OCI-LY3 (cell line): ENCODE data around the gene AASDH.

Source experiments
- EZH2phosphoT487 ChIP-seq: fragments of 200-600 bp; shearing (Covaris generic); IDR thresholded peaks from 2 replicates; pipeline ENCODE4 v1.6.1; 2018; ENCODE audit warnings: antibody characterized with exemption, mixed run types, low read depth
- TF ChIP-seq, protein P1 (sequence below): fragments of 200-600, 300-600 bp; sonication (generic); IDR thresholded peaks from 2 replicates; pipeline ENCODE4 v1.5.1; 2014; ENCODE audit warnings: antibody characterized with exemption, low read length, low read depth

GRCh38 chr4:56372774-56373173 lies 14.5 kb downstream of the AASDH start:
- TF ChIP-seq, protein P1, sequence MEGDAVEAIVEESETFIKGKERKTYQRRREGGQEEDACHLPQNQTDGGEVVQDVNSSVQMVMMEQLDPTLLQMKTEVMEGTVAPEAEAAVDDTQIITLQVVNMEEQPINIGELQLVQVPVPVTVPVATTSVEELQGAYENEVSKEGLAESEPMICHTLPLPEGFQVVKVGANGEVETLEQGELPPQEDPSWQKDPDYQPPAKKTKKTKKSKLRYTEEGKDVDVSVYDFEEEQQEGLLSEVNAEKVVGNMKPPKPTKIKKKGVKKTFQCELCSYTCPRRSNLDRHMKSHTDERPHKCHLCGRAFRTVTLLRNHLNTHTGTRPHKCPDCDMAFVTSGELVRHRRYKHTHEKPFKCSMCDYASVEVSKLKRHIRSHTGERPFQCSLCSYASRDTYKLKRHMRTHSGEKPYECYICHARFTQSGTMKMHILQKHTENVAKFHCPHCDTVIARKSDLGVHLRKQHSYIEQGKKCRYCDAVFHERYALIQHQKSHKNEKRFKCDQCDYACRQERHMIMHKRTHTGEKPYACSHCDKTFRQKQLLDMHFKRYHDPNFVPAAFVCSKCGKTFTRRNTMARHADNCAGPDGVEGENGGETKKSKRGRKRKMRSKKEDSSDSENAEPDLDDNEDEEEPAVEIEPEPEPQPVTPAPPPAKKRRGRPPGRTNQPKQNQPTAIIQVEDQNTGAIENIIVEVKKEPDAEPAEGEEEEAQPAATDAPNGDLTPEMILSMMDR, result no peak
- no peak for TF ChIP-seq EZH2phosphoT487
